ENCODE data around the gene DOHH. TPM values are rescaled to one million over a fixed set of nuclear protein-coding genes. Genes with fewer than 3 reads are reported as not detected.

The DOHH gene
- total RNA-seq, 1 donor from 2014 or later = 13.6 TPM

- POLR2A ChIA-PET = no interaction called here
Observed at GRCh38 chr19:3444695-3445234, 55.7 kb downstream of the DOHH start.

GRCh38 chr19:3443840-3444694 is 56.4 kb downstream of the DOHH start:
- ATAC-seq (ENCODE audit: low read depth) = no peak
- no peak overlapping the region for H3K4me3 Mint-ChIP-seq
- intact Hi-C loops (cut with micrococcal nuclease) = no loop called here
- H3K36me3 Mint-ChIP-seq (ENCODE audit: low read depth) = peaks cover 4% of the 10 kb centered on the region
- H3K4me1 Mint-ChIP-seq = peaks cover 9% of the 10 kb centered on the region
- no peak for DNase-seq
- no peak overlapping the region for H3K27ac Mint-ChIP-seq
- POLR2A ChIA-PET = interaction anchor here (0.6 kb wide), 2 partner anchors 14 to 676 kb away, joined by 3 to 6 read pairs; no protein-coding TSS in a partner anchor
- H3K9me3 Mint-ChIP-seq = no peaks in the 10 kb centered on the region
- H3K27me3 Mint-ChIP-seq = no peaks in the 10 kb centered on the region
- TF ChIP-seq CTCF (IDR thresholded peaks at IDR 0.05) = no peak
- CTCF ChIA-PET = no interaction called here

More at GRCh38 chr19:3444695-3445234, 55.7 kb downstream of the DOHH start:
- TF ChIP-seq CTCF (IDR thresholded peaks at IDR 0.05) = no peak
- CTCF ChIA-PET = no interaction called here
- intact Hi-C loops (cut with micrococcal nuclease) = no loop called here
- H3K27me3 Mint-ChIP-seq = no peaks in the 10 kb centered on the region
- no peak for ATAC-seq (ENCODE audit: low read depth)
- H3K27ac Mint-ChIP-seq = no peak overlapping the region
- DNase-seq = no peak
- peaks cover 6% of the 10 kb centered on the region for H3K36me3 Mint-ChIP-seq (ENCODE audit: low read depth)
- H3K4me1 Mint-ChIP-seq = peaks cover 9% of the 10 kb centered on the region
- no peak overlapping the region for H3K4me3 Mint-ChIP-seq
- no peaks in the 10 kb centered on the region for H3K9me3 Mint-ChIP-seq

DNA sequence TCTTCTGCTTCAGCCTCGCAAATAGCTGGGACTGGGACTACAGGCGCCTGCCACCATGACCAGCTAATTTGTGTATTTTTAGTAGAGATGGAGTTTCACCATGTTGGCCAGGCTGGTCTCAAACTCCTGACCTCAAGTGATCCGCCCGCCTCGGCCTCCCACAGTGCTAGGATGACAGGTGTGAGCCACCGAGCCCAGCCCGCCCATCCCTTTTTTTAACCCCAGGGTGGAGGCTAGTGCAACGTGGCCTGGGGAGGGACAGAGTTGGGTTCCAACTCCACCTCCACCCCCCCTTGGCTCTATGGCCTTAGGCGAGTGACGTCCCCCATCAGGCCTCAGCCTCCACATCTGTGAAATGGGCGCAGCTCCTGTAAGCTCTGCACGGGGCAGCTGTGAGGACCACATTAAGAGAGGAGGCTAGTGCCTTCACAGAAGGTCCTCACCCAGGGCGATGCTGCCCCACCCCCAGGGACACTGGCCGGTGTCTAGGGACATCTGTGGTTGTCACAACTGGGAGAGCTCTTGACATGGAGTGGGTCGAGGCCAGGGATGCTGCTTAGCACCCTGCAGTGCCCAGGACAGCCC is 57.9 kb downstream of the DOHH start:
- Mint-ChIP-seq H3K4me1 (peaks cover 9% of the 10 kb centered on the region), H3K4me3 (no peak overlapping the region), H3K9me3 (no peaks in the 10 kb centered on the region), H3K36me3 (ENCODE audit: low read depth) (peaks cover 6% of the 10 kb centered on the region), H3K27me3 (no peaks in the 10 kb centered on the region), H3K27ac (no peak overlapping the region)
- intact Hi-C loops (cut with micrococcal nuclease) = no loop called here
- POLR2A ChIA-PET = no interaction called here
- ATAC-seq (ENCODE audit: low read depth) (no peak), DNase-seq (no peak)
- CTCF ChIA-PET = no interaction called here
- TF ChIP-seq CTCF (IDR thresholded peaks at IDR 0.05) = no peak

GRCh38 chr19:3441986-3442329 is 58.5 kb downstream of the DOHH start:
- Mint-ChIP-seq H3K4me1 (peaks cover 9% of the 10 kb centered on the region), H3K4me3 (no peak overlapping the region), H3K27ac (no peak overlapping the region), H3K9me3 (no peaks in the 10 kb centered on the region), H3K36me3 (ENCODE audit: low read depth) (peaks cover 6% of the 10 kb centered on the region), H3K27me3 (no peaks in the 10 kb centered on the region)
- POLR2A ChIA-PET = interaction anchor here (0.6 kb wide), 1 partner anchor 534 kb away, joined by 4 read pairs; no protein-coding TSS in a partner anchor
- DNase-seq (no peak), ATAC-seq (ENCODE audit: low read depth) (no peak)
- CTCF ChIA-PET = no interaction called here
- intact Hi-C loops (cut with micrococcal nuclease) = no loop called here
- TF ChIP-seq CTCF (IDR thresholded peaks at IDR 0.05) = no peak
